ENCODE data around the gene LUZP2.

- TF ChIP-seq NR1H2 (CRISPR knock-in tag; IDR thresholded peaks at IDR 0.05) (no peak), NFE2L1 (tag; IDR thresholded peaks at IDR 0.05; ENCODE audit: borderline replicate concordance, low read depth) (no peak), BMI1 (IDR thresholded peaks at IDR 0.05; ENCODE audit: low read length) (no peak), KAT2B (IDR thresholded peaks at IDR 0.05; ENCODE audit: low read depth, low read length) (no peak), KLF13 (tag; IDR thresholded peaks at IDR 0.05; ENCODE audit: borderline replicate concordance, low read depth) (no peak), TARDBP (IDR thresholded peaks at IDR 0.05) (no peak), CTCF (IDR thresholded peaks at IDR 0.05 in 2 of 3, conservative IDR thresholded peaks at IDR 0.05 in 1 of 3; ENCODE audit: insufficient read depth in 2 of 3, low read depth in 1 of 3, low read length in 3 of 3) (no peak)
These were observed 242.8 kb downstream of the LUZP2 start for GRCh38 chr11:24739637-24740036.
